WTC11 (cell line): ENCODE results near the gene RHOBTB1. TPM values are rescaled to one million over a fixed set of nuclear protein-coding genes. Genes with fewer than 3 reads are reported as not detected.
A peak's percentile ranks its signal among the peaks of the same experiment; 100 is the strongest.

Experiments used
- ATAC-seq: fragments of 200-7000 bp; cut with Tn5 transposase; 2 replicates; pipeline ENCODE4 v1.10.0; 2021; ENCODE audit warnings: mild to moderate bottlenecking, moderate library complexity
- CTCF ChIA-PET: fragments of 300-600 bp; sonication (Branson Sonifier 250); formaldehyde crosslinking; loops from one replicate; lab custom pipeline; 2021; ENCODE audit warnings: antibody characterized with exemption; lab: Charles Lee
- POLR2A ChIA-PET: fragments of 350-600 bp; sonication (Branson Sonifier 250); formaldehyde crosslinking; loops from one replicate; lab custom pipeline; 2021; ENCODE audit warnings: antibody characterized with exemption; lab: Charles Lee
- DNase-seq: peaks from one replicate; pipeline ENCODE4 v3.0.0; 2021; ENCODE audit warnings: low spot score
- H3K27ac Mint-ChIP-seq: 2 replicates; pipeline ENCODE4 v1.8.0; 2021; ENCODE audit warnings: mixed read lengths
- H3K27me3 Mint-ChIP-seq: 2 replicates; pipeline ENCODE4 v1.8.0; 2021; ENCODE audit warnings: low read depth, mild to moderate bottlenecking, moderate library complexity, mixed read lengths
- H3K36me3 Mint-ChIP-seq: 2 replicates; pipeline ENCODE4 v1.8.0; 2021; ENCODE audit warnings: mixed read lengths
- H3K4me1 Mint-ChIP-seq: 2 replicates; pipeline ENCODE4 v1.8.0; 2022; ENCODE audit warnings: mixed read lengths
- H3K4me3 Mint-ChIP-seq: 2 replicates; pipeline ENCODE4 v1.8.0; 2021; ENCODE audit warnings: mild to moderate bottlenecking, moderate library complexity, mixed read lengths
- H3K9me3 Mint-ChIP-seq: 2 replicates; pipeline ENCODE4 v1.8.0; 2021; ENCODE audit warnings: mixed read lengths
- AR ChIP-seq: fragments of 250-450 bp; sonication (Bioruptor Pico); IDR thresholded peaks from 2 replicates; pipeline ENCODE4 v1.9.0; 2021; ENCODE audit warnings: mild to moderate bottlenecking
- CDX4 ChIP-seq: fragments of 250-450 bp; sonication (Bioruptor Pico); IDR thresholded peaks from 2 replicates; pipeline ENCODE4 v1.9.0; 2021; ENCODE audit warnings: moderate library complexity, mild to moderate bottlenecking, inconsistent platforms, borderline replicate concordance
- EMX1 ChIP-seq: fragments of 250-450 bp; sonication (Bioruptor Pico); IDR thresholded peaks from 2 replicates; pipeline ENCODE4 v1.8.0; 2021; ENCODE audit warnings: mild to moderate bottlenecking
- FOXP1 ChIP-seq: sonication (generic); formaldehyde crosslinking; IDR thresholded peaks from 2 replicates; pipeline ENCODE4 v1.8.0; 2022; ENCODE audit warnings: missing genetic modification reagents, mild to moderate bottlenecking, moderate library complexity, borderline replicate concordance
- HMGXB4 ChIP-seq: sonication (generic); formaldehyde crosslinking; IDR thresholded peaks from 2 replicates; pipeline ENCODE4 v1.8.1; 2023; ENCODE audit warnings: mild to moderate bottlenecking, moderate library complexity, missing genetic modification reagents
- IRF2 ChIP-seq: sonication (generic); formaldehyde crosslinking; IDR thresholded peaks from 2 replicates; pipeline ENCODE4 v1.8.0; 2022; ENCODE audit warnings: low read depth, missing genetic modification reagents, borderline replicate concordance
- MLX ChIP-seq: sonication (generic); formaldehyde crosslinking; IDR thresholded peaks from 2 replicates; pipeline ENCODE4 v1.8.1; 2023; ENCODE audit warnings: mild to moderate bottlenecking, missing genetic modification reagents, moderate library complexity
- NFYB ChIP-seq: sonication (generic); formaldehyde crosslinking; conservative IDR thresholded peaks from 2 replicates; pipeline ENCODE4 v1.8.0; 2022; ENCODE audit warnings: low read depth, missing genetic modification reagents
- OVOL2 ChIP-seq: fragments of 250-450 bp; sonication (Bioruptor Pico); IDR thresholded peaks from 2 replicates; pipeline ENCODE4 v1.9.0; 2021; ENCODE audit warnings: mild to moderate bottlenecking, borderline replicate concordance
- ZBTB43 ChIP-seq: sonication (generic); formaldehyde crosslinking; IDR thresholded peaks from 2 replicates; pipeline ENCODE4 v1.8.1; 2023; ENCODE audit warnings: mild to moderate bottlenecking, missing genetic modification reagents
- ZNF138 ChIP-seq: sonication (generic); formaldehyde crosslinking; conservative IDR thresholded peaks from 2 replicates; pipeline ENCODE4 v1.8.1; 2022; ENCODE audit warnings: mild to moderate bottlenecking, moderate library complexity, missing genetic modification reagents
- total RNA-seq: library from RNA; stranded (reverse); gene quantifications from 3 replicates; pipeline ENCODE4 v1.2.3, GENCODE V29; 2021

RHOBTB1 gene
- total RNA-seq, 1 experiment from 2014 or later = 6.9 TPM

GRCh38 chr10:60820093-60820754, 123.8 kb downstream of the RHOBTB1 start:
- DNase-seq (no peak), ATAC-seq (peak; percentile 71)
- TF ChIP-seq FOXP1 (no peak), HMGXB4 (no peak), AR (CRISPR knock-in tag) (no peak), NFYB (CRISPR knock-in tag) (no peak), ZNF138 (CRISPR knock-in tag) (no peak), ZBTB43 (CRISPR knock-in tag) (no peak), MLX (CRISPR knock-in tag) (no peak), EMX1 (CRISPR knock-in tag) (no peak), OVOL2 (no peak), CDX4 (no peak), IRF2 (CRISPR knock-in tag) (no peak)
- Mint-ChIP-seq H3K9me3 (no peaks in the 10 kb centered on the region), H3K27me3 (no peaks in the 10 kb centered on the region), H3K4me1 (peaks cover 13% of the 10 kb centered on the region), H3K27ac (no peak overlapping the region; the same call in 1 of the 2 replicates), H3K36me3 (no peaks in the 10 kb centered on the region), H3K4me3 (no peak overlapping the region)
- CTCF ChIA-PET = interaction anchor here (0.6 to 3.4 kb wide), 11 partner anchors 17 to 465 kb away, joined by 3 to 15 read pairs (median 4); no protein-coding TSS in a partner anchor
- POLR2A ChIA-PET = interaction anchor here (0.5 kb wide), 1 partner anchor 142 kb away, joined by 3 read pairs; no protein-coding TSS in a partner anchor

Other genes with a start within 250 kb of the RHOBTB1 start
- gene CDK1, start 165.7 kb downstream of the RHOBTB1 start, total RNA-seq = 92.8 to 98.9 TPM (median 94.8 TPM) in 3 replicates